HG03558 (cell line): ENCODE results near the gene EIF4E2.

Experiments
- ATAC-seq: cut with Tn5 transposase; IDR thresholded peaks from one replicate; pipeline ENCODE4 v1.9.1; 2021; ENCODE audit warnings: moderate number of reproducible peaks; ENCODE audit not compliant: unreplicated experiment; ENCODE audit errors: extremely low read depth

Gene EIF4E2

GRCh38 chr2:232535761-232536530 lies 14.5 kb upstream of the EIF4E2 start:
- no peak for ATAC-seq

- ATAC-seq: no peak
Measured at GRCh38 chr2:232537079-232537478, 13.4 kb upstream of the EIF4E2 start.

GRCh38 chr2:232537499-232537898 lies 13.0 kb upstream of the EIF4E2 start:
- ATAC-seq: no peak

- ATAC-seq: no peak
Measured at GRCh38 chr2:232538671-232539070, 11.8 kb upstream of the EIF4E2 start.

- ATAC-seq: no peak
Measured at GRCh38 chr2:232539298-232540231, 10.9 kb upstream of the EIF4E2 start, which contains the start of gene CHRNG. Gene CHRNG (plus strand): TSS chr2:232539692. CDS start chr2:232539748, 56 bp downstream.

GRCh38 chr2:232540441-232541041 lies 9.9 kb upstream of the EIF4E2 start:
- ATAC-seq: no peak

GRCh38 chr2:232541195-232541960 lies 9.1 kb upstream of the EIF4E2 start:
- ATAC-seq: no peak

- no peak for ATAC-seq
Measured at GRCh38 chr2:232541961-232542714, 8.4 kb upstream of the EIF4E2 start.

- ATAC-seq: no peak
Measured at GRCh38 chr2:232542715-232543467, 7.6 kb upstream of the EIF4E2 start.

GRCh38 chr2:232543491-232543890 lies 7.0 kb upstream of the EIF4E2 start:
- ATAC-seq: no peak

- no peak for ATAC-seq
Measured at GRCh38 chr2:232543928-232544631, 6.4 kb upstream of the EIF4E2 start.

- no peak for ATAC-seq
Measured at GRCh38 chr2:232544674-232545073, 5.8 kb upstream of the EIF4E2 start.

- ATAC-seq: no peak
Measured at GRCh38 chr2:232545511-232546375, 4.7 kb upstream of the EIF4E2 start.

GRCh38 chr2:232547991-232548390 lies 2.5 kb upstream of the EIF4E2 start:
- no peak for ATAC-seq

GRCh38 chr2:232549655-232550353 lies 685 bp upstream of the EIF4E2 start:
- no peak for ATAC-seq

- no peak for ATAC-seq
Measured at GRCh38 chr2:232551250-232551638, 755 bp downstream of the EIF4E2 start.

- no peak for ATAC-seq
Measured at GRCh38 chr2:232551776-232552175, 1.3 kb downstream of the EIF4E2 start.
